Measurements from ENCODE around the gene OR2T5.
"Not testable (repeated sequence)": the region's sequence is repeated elsewhere in the genome, so short reads cannot be mapped to it uniquely, and the experiment has no call there.

The OR2T5 gene, protein sequence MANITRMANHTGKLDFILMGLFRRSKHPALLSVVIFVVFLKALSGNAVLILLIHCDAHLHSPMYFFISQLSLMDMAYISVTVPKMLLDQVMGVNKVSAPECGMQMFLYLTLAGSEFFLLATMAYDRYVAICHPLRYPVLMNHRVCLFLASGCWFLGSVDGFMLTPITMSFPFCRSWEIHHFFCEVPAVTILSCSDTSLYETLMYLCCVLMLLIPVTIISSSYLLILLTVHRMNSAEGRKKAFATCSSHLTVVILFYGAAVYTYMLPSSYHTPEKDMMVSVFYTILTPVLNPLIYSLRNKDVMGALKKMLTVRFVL

DNA sequence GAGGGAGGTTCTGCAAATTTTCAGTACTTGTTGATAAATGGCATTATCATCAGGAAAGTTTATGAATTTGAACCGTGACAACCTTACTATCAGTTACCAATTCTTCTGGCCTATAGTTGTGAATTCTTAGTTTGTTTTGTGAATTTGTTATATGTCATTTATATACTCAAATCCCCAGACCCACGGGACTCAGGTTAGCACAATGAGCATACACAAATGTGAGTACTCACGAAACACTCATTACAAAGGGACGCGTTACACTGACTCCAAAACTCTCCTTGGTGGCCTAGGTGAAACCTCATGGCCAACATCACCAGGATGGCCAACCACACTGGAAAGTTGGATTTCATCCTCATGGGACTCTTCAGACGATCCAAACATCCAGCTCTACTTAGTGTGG is at the start of gene OR2T5:
OR2T5 (plus strand) TSS at position 301 of the 400 bp plus-strand sequence; CDS start at position 301, 0 bp downstream.
- H3K27ac ChIP-seq; H3K4me3 ChIP-seq (ENCODE audit: low read depth in 1 of 2, low read length in 1 of 2); H3K9me3 ChIP-seq; H3K4me1 ChIP-seq (ENCODE audit: control insufficient read depth in 1 of 2, insufficient read depth in 1 of 2, low read depth in 1 of 2, low read length in 1 of 2); H3K36me3 ChIP-seq; H3K27me3 ChIP-seq: not testable (repeated sequence)

DNA sequence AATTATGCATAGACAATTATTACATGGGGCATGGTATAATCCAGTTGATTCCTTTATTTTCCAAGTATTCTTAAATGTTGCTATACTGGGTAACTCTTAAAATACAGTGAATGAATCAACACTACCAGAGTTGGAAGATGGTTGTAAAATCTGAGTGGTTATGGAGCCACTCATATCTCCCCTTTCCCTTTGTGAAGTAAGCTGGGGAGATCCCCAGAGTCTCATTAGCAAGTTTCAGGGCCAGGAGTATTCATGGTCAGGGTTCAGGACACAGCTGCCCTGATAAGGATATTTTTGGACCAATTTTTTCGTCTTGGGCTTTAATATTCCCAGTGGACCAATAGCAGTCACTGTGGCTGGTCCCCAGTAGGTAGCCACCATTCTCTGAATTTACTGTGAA is 49.7 kb upstream of the OR2T5 start:
- H3K27me3 ChIP-seq; H3K27ac ChIP-seq; H3K36me3 ChIP-seq; H3K9me3 ChIP-seq; H3K4me1 ChIP-seq (ENCODE audit: control insufficient read depth in 1 of 2, insufficient read depth in 1 of 2, low read depth in 1 of 2, low read length in 1 of 2); H3K4me3 ChIP-seq (ENCODE audit: low read depth in 1 of 2, low read length in 1 of 2): not testable (repeated sequence)

DNA sequence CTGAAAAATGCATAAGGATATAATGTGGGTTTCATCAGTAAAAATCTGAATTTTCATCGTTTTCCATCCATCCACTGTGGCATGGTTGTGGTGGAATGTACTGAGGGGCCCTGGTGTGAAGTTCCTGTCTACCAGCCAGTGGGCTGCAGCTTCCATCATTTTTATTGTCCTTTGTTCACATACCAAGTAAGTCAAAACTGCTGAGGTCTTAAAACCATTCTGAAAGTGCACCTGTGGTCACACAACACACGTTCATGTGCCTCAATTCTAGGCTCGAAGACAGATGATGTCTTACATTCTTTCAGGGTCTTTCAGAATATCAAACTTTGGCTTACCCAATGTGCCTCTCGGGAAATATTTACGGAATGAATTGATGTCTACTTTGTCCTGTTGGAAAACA is 49.1 kb upstream of the OR2T5 start:
- H3K27ac ChIP-seq; H3K4me3 ChIP-seq (ENCODE audit: low read depth in 1 of 2, low read length in 1 of 2); H3K4me1 ChIP-seq (ENCODE audit: control insufficient read depth in 1 of 2, insufficient read depth in 1 of 2, low read depth in 1 of 2, low read length in 1 of 2); H3K27me3 ChIP-seq; H3K9me3 ChIP-seq; H3K36me3 ChIP-seq: not testable (repeated sequence)

DNA sequence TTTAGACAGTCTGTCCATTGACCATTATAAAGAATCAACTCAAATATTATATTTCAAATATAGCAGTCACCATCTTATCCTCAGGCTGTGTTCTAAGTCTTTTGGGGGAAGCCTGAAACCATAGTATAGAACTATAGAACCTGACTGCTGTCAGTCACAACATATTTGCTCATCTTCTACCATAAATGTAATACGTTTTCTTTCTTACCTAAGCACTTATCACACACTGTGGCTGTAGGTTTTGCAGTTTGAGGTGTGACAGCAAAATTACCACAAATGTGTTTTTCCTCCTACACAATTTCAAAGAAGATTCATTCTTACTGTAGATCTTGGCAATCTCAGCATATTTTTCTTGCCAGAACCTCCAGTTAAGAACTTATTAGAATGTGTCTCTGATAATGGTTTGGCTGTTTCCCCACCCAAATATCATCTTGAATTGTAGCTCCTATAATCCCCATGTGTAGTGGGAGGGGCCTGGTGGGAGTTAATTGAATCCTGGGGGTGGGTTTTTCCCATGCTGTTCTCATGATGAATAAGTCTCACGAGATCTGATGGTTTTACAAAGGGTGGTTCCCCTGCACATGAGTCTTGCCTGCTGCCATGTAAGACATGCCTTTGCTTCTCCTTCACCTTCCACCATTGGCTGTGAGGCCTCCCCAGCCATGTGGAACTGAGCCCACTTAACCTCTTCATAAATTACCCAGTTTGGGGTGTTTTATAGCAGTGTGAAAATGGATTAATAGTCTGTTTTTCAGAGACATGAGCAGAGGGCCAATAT is 45.7 kb upstream of the OR2T5 start:
- H3K27ac ChIP-seq; H3K36me3 ChIP-seq; H3K4me1 ChIP-seq (ENCODE audit: control insufficient read depth in 1 of 2, insufficient read depth in 1 of 2, low read depth in 1 of 2, low read length in 1 of 2); H3K4me3 ChIP-seq (ENCODE audit: low read depth in 1 of 2, low read length in 1 of 2); H3K27me3 ChIP-seq; H3K9me3 ChIP-seq: not testable (repeated sequence)

DNA sequence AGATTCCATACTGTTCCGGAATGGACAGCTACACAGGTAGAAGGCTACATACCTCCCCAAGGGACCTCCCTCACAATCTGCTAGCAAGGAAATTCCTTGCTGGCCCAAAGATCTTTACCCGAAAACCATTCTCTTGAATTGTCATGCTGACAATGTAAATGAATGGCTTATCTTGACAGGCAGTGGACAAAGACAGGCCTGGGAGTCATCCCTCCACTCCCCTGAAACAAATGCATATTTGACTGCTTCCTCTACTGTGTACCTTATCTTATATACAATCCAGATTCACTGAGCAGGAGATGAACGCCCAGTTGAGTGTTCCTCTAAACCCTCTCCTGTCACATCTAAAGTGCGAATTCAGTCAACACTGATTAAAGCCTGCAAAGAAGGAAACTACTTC is 43.8 kb upstream of the OR2T5 start:
- not testable (repeated sequence) for H3K27me3 ChIP-seq; H3K4me3 ChIP-seq (ENCODE audit: low read depth in 1 of 2, low read length in 1 of 2); H3K36me3 ChIP-seq; H3K27ac ChIP-seq; H3K9me3 ChIP-seq; H3K4me1 ChIP-seq (ENCODE audit: control insufficient read depth in 1 of 2, insufficient read depth in 1 of 2, low read depth in 1 of 2, low read length in 1 of 2)

DNA sequence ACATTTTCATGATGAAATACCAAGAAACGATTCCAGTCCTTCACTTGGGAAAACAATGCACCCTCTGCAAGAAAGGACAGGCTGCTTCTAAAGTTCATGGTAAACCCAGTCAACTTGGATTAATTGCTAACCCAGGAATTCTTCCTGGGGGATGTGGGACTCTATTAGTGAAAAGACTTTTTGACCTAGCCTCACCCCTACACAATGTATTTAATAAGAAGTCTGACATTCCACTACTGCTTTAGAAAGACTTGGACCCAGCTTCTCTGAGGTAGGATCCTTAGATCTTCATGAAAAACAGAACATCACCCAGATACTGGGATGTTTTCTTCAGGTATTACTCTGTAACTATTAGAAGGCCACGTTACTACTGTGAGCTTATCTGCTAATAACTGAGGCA is 43.0 kb upstream of the OR2T5 start, which contains the start of gene OR2T2:
OR2T2 (plus strand) TSS at position 239 of the 400 bp plus-strand sequence. CDS start 7,161 bp downstream, outside the sequence.
- not testable (repeated sequence) for H3K4me3 ChIP-seq (ENCODE audit: low read depth in 1 of 2, low read length in 1 of 2); H3K4me1 ChIP-seq (ENCODE audit: control insufficient read depth in 1 of 2, insufficient read depth in 1 of 2, low read depth in 1 of 2, low read length in 1 of 2); H3K9me3 ChIP-seq; H3K27me3 ChIP-seq; H3K27ac ChIP-seq; H3K36me3 ChIP-seq

DNA sequence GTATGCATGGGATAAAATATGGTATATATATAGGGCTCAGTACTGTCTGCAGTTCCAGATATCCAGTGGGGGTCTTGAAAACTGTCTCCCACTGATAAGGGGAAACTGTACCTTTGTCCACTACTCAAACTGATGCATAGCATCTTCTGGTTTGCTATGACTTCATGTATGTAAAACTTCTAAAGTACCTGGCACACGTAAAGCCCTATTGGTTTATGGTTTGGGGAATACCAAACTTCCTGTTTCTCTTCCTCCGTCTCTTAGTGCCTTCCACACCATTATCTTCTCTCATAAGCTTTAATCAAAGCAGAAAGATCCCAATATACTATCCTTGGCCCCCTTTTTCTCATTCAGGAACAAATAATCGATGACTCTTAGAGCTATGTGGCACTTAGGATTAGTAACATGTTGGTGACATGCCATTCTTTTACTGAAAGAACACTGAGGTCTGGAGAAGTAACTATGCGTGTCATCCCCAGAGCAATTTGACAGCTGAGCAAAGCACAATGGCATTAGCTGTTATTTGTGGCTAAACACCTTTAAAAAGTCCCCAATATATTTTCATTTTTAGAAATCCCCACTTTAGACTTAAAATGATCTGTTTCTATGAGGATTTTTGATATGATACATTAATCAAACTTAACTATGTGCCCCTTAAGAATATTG is 39.8 kb upstream of the OR2T5 start:
- H3K27me3 ChIP-seq; H3K36me3 ChIP-seq; H3K9me3 ChIP-seq; H3K4me3 ChIP-seq (ENCODE audit: low read depth in 1 of 2, low read length in 1 of 2); H3K27ac ChIP-seq; H3K4me1 ChIP-seq (ENCODE audit: control insufficient read depth in 1 of 2, insufficient read depth in 1 of 2, low read depth in 1 of 2, low read length in 1 of 2): not testable (repeated sequence)

DNA sequence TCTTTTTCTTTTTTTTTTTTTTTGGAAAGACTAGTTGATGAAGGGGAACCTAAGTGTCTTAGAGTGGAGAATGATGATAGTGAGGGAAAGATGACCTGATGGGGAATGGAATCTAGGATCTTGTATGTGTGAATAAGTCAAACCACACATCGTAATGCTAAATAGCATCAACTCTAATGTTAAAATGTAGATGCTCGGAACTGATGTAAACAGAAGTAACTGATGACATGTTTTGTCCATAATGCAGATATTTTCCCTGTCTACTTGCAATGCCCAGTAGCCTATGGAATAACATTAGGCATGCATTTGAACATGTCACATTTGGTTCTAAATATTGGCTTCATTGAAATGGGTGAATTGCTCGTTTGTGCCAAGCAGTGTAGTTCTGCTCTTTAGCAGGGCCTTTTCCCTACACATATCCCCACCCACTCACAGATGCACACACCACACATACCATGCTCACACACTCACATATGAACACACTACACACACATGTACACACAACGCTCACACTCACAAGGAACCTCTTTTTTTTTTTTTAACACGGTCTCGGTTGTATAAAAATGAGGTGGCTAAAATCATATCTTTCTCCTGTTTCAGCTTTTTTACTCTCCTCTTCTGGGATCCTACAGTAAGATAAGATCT is 38.4 kb upstream of the OR2T5 start:
- H3K4me1 ChIP-seq (ENCODE audit: control insufficient read depth in 1 of 2, insufficient read depth in 1 of 2, low read depth in 1 of 2, low read length in 1 of 2); H3K27ac ChIP-seq; H3K27me3 ChIP-seq; H3K4me3 ChIP-seq (ENCODE audit: low read depth in 1 of 2, low read length in 1 of 2); H3K9me3 ChIP-seq; H3K36me3 ChIP-seq: not testable (repeated sequence)

DNA sequence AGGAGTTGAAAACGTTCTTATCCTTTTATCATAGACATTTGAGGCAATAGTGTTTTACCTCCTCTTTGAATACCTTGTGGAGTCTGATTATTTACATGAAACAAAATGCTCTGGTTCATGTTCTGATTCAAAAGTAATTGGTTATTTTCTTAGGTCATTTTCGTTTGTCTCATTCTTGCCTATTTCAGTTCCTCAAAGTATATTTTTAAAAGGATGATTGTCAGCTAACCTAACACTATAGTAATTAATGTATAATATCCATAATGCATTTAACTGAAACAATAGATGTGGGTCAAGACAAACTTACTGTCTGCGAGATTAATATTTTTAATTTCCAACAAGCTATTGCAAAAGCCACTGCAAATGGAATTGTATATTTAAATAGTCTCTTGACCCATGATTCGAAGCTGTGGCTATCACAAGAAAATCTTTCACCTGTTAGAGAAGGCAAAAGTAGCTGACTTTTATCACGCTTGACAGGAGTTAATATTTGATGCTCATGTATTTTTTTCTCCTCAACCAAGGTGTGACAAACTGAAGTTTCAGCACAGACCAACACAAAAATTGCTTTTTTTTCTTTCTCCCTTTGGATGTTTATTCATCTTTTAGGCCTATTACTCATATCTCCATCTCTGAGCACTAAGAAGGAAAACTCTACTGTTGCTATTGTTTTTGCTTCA is 37.8 kb upstream of the OR2T5 start:
- H3K9me3 ChIP-seq; H3K27me3 ChIP-seq; H3K36me3 ChIP-seq; H3K4me1 ChIP-seq (ENCODE audit: control insufficient read depth in 1 of 2, insufficient read depth in 1 of 2, low read depth in 1 of 2, low read length in 1 of 2); H3K27ac ChIP-seq; H3K4me3 ChIP-seq (ENCODE audit: low read depth in 1 of 2, low read length in 1 of 2): not testable (repeated sequence)

DNA sequence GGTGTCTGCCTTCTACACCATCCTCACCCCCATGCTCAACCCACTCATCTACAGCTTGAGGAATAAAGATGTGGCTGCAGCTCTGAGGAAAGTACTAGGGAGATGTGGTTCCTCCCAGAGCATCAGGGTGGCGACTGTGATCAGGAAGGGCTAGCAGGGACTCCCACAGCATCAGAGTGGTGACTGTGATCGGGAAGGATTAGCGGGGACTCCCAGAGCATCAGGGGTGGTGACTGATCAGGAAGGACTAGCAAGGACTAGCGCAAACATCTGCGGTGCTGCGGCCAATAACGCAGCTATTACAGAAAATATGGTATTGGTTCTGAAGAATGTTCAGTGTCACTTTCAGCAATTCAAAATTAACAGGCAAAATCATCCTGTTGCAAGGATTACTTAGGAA is 34.8 kb upstream of the OR2T5 start:
- not testable (repeated sequence) for H3K4me3 ChIP-seq (ENCODE audit: low read depth in 1 of 2, low read length in 1 of 2); H3K9me3 ChIP-seq; H3K27ac ChIP-seq; H3K4me1 ChIP-seq (ENCODE audit: control insufficient read depth in 1 of 2, insufficient read depth in 1 of 2, low read depth in 1 of 2, low read length in 1 of 2); H3K27me3 ChIP-seq; H3K36me3 ChIP-seq

DNA sequence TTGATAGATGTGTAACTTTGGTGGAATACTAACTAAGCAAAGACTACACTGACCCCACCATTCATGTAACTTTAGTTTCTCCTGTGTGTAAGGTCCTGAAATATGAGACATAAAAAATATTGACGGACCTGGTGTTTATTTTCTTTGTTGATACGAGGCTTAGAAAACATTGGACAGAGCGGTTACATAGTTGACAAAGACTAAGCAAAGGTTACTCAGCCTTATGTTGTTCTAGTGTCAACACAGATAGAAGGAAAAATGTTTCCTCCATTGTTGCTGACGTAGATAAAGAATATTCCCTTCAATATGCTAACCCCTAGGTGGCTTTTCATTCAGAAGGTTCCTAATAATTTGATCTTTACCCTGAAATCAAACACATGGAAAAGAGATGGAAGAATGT is 33.3 kb upstream of the OR2T5 start:
- not testable (repeated sequence) for H3K9me3 ChIP-seq; H3K4me1 ChIP-seq (ENCODE audit: control insufficient read depth in 1 of 2, insufficient read depth in 1 of 2, low read depth in 1 of 2, low read length in 1 of 2); H3K27me3 ChIP-seq; H3K36me3 ChIP-seq; H3K4me3 ChIP-seq (ENCODE audit: low read depth in 1 of 2, low read length in 1 of 2); H3K27ac ChIP-seq

DNA sequence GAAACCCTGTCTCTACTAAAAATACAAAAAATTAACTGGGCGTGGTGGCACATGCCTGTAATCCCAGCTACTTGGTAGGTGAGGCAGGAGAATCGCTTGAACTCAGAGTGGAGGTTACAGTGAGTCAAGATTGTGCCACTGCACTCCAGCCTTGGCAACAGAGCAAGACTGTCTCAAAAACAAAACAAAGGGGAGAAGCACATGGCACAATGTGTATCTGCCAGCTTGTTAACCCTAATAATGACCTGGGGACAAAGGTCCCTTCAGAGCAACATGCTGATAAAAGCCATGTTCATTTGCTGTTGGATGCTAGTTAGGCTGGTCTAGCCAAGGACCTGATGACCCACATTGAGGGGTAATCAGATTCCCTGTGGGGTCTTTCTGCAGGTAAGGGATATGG is 31.8 kb upstream of the OR2T5 start:
- not testable (repeated sequence) for H3K4me3 ChIP-seq (ENCODE audit: low read depth in 1 of 2, low read length in 1 of 2); H3K27me3 ChIP-seq; H3K27ac ChIP-seq; H3K4me1 ChIP-seq (ENCODE audit: control insufficient read depth in 1 of 2, insufficient read depth in 1 of 2, low read depth in 1 of 2, low read length in 1 of 2); H3K9me3 ChIP-seq; H3K36me3 ChIP-seq

DNA sequence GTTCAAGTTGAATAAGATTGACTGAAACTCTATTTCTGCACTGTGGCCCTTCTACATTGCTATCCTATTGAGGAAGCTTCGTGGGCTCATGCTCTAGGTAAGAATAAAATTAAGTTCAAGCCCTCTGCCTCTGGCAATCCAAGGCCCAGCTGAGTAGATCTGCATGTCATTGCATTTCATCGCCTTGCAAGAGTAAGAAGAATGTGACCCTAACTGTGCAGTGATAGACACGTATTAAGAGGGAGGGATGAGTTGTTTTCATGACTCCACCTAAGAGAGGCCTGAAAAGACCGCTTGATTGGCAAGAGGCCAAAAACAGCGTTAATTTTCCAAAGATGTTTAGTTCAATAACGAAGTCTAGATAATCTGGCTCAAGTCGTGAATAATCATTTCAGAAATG is 29.3 kb upstream of the OR2T5 start:
- H3K36me3 ChIP-seq; H3K4me1 ChIP-seq (ENCODE audit: control insufficient read depth in 1 of 2, insufficient read depth in 1 of 2, low read depth in 1 of 2, low read length in 1 of 2); H3K9me3 ChIP-seq; H3K4me3 ChIP-seq (ENCODE audit: low read depth in 1 of 2, low read length in 1 of 2); H3K27me3 ChIP-seq; H3K27ac ChIP-seq: not testable (repeated sequence)

All from neutrophil (primary cell).